ENCODE measurements around the gene GBX2. TPM values are rescaled to one million over a fixed set of nuclear protein-coding genes. Genes with fewer than 3 reads are reported as not detected.

GBX2 gene
- total and polyA plus RNA-seq, 9 of the 15 experiments (the other 6 are each of a cell fraction or from before 2014, with no cell fraction given) = 0.03 to 0.53 (median 0.27) TPM; not detected in 1

- TF ChIP-seq ZNF609 (CRISPR knock-in tag; IDR thresholded peaks at IDR 0.05; ENCODE audit: borderline replicate concordance) = no peak
- TF ChIP-seq BRD4 (IDR thresholded peaks at IDR 0.05) = no peak
- TF ChIP-seq MLX (CRISPR knock-in tag; conservative IDR thresholded peaks at IDR 0.05) = no peak
Observed at GRCh38 chr2:236157815-236158498, 10.2 kb downstream of the GBX2 start (continued).

GRCh38 chr2:236157366-236157765 is 10.8 kb downstream of the GBX2 start:
- no peak overlapping the region for H3K27ac ChIP-seq (ENCODE audit: extremely low read depth, low read depth, low read length)
- WGBS (ENCODE audit: insufficient coverage, low coverage, missing lambda C conversion rate) = 4% methylated on average over 4 of the region's 6 CpGs
- intact Hi-C loops (cut with micrococcal nuclease) = no loop called here
- CTCF ChIA-PET (ENCODE audit: low intra/inter-chr PET ratio) = no interaction called here
- POLR2A ChIA-PET = no interaction called here
- H3K4me2 ChIP-seq (ENCODE audit: insufficient read depth, low read length) = no peak overlapping the region
- no peak overlapping the region for H2AFZ ChIP-seq (ENCODE audit: low read depth, low read length)
- DNase-seq (ENCODE audit: extremely low read depth in 1 of 4, low spot score in 3 of 4) (no peak), ATAC-seq (no peak), FAIRE-seq (no peak)
- TF ChIP-seq NR2C1 (IDR thresholded peaks at IDR 0.05) (no peak), NR2C1 (tag; IDR thresholded peaks at IDR 0.05) (no peak), SP2 (IDR thresholded peaks at IDR 0.05; ENCODE audit: extremely low read depth, low read depth, low read length, poor library complexity, severe bottlenecking) (no peak), MTA3 (IDR thresholded peaks at IDR 0.05; ENCODE audit: borderline replicate concordance) (no peak), FOXJ2 (tag; IDR thresholded peaks at IDR 0.05) (no peak)
- no peaks in the 10 kb centered on the region for H3K79me2 ChIP-seq (ENCODE audit: control insufficient read depth, insufficient read depth, low read length)
- BruUV-seq (replicated peaks) = no TSS peak
- no peak overlapping the region for H3K4me3 ChIP-seq
- in situ Hi-C loops (cut with MboI) = no loop called here
- H3K9me1 ChIP-seq (ENCODE audit: control insufficient read depth, insufficient read depth, low read length) = no peaks in the 10 kb centered on the region
- H3K27me3 ChIP-seq (ENCODE audit: control insufficient read depth in 2 of 2, insufficient read depth in 2 of 2, low read length in 2 of 2) = peaks cover 3 to 40% of the 10 kb centered on the region in 2 experiments; a peak in 3 of 5 replicates
- no peaks in the 10 kb centered on the region for H4K20me1 ChIP-seq (replicated peaks; ENCODE audit: control insufficient read depth, insufficient read depth, low read length)
- no peak overlapping the region for H3K9ac ChIP-seq (ENCODE audit: insufficient read depth in 1 of 2, low read depth in 2 of 2, low read length in 2 of 2)
- peaks cover 0 to 7% of the 10 kb centered on the region in 2 experiments; a peak in 2 of 5 replicates for H3K4me1 ChIP-seq (replicated peaks in 1 of 2; ENCODE audit: control insufficient read depth in 2 of 2, insufficient read depth in 2 of 2, low read length in 2 of 2)
- H3K9me3 ChIP-seq (replicated peaks; ENCODE audit: control insufficient read depth, insufficient read depth, low read depth, low read length) = no peaks in the 10 kb centered on the region
- H3K36me3 ChIP-seq (ENCODE audit: control insufficient read depth, insufficient read depth, low read length) = no peaks in the 10 kb centered on the region

Measured in K562 (cell line).